CD4-positive, CD25-positive, alpha-beta regulatory T cell (primary cell): ENCODE data around the gene CCDC172. TPM values are rescaled to one million over a fixed set of nuclear protein-coding genes. Genes with fewer than 3 reads are reported as not detected.

Experiments used
- ATAC-seq, 2 donors: fragments of 150-1000 bp; cut with Tn5 transposase; one replicate each; pipeline ENCODE4 v1.10.0; 2021; ENCODE audit warnings: low read depth in 2 of 2, moderate number of reproducible peaks in 2 of 2, moderate library complexity in 1 of 2
- DNase-seq, 3 donors: peaks; one replicate each; pipeline versions ENCODE4 v3.0.0 to v3.0.0-alpha.2; 2012 to 2022; ENCODE audit warnings: mixed read lengths in 1 of 3
- H3K27ac ChIP-seq: one replicate; pipeline ENCODE4 v1.7.0; 2013; ENCODE audit warnings: mild to moderate bottlenecking, low read length; ENCODE audit not compliant: insufficient read depth, poor library complexity, severe bottlenecking
- H3K27me3 ChIP-seq: one replicate; pipeline ENCODE4 v1.7.0; 2013; ENCODE audit warnings: low read length; ENCODE audit not compliant: control insufficient read depth, insufficient read depth
- H3K36me3 ChIP-seq: one replicate; pipeline ENCODE4 v1.7.0; 2013; ENCODE audit warnings: mild to moderate bottlenecking, low read length, moderate library complexity; ENCODE audit not compliant: control insufficient read depth, insufficient read depth
- H3K4me1 ChIP-seq: 2 replicates; pipeline ENCODE4 v1.7.0; 2013; ENCODE audit warnings: mild to moderate bottlenecking, low read length; ENCODE audit not compliant: insufficient read depth, control insufficient read depth, poor library complexity, severe bottlenecking
- H3K4me3 ChIP-seq: one replicate; pipeline ENCODE4 v1.7.0; 2013; ENCODE audit warnings: low read depth, mild to moderate bottlenecking, low read length, moderate library complexity
- H3K9me3 ChIP-seq, 2 experiments: 1 replicate in 1 of 2; 2 replicates in 1 of 2; pipeline ENCODE4 v1.7.0; 2013; ENCODE audit warnings: low read length in 2 of 2, mild to moderate bottlenecking in 1 of 2, moderate library complexity in 1 of 2; ENCODE audit not compliant: control insufficient read depth in 2 of 2
- H3K27ac Mint-ChIP-seq, 3 donors: one replicate each; pipeline ENCODE4 v1.8.0; 2020 to 2022; ENCODE audit warnings: mild to moderate bottlenecking in 3 of 3, mixed read lengths in 3 of 3, moderate library complexity in 2 of 3
- H3K27me3 Mint-ChIP-seq: one replicate; pipeline ENCODE4 v1.8.0; 2022; ENCODE audit warnings: mild to moderate bottlenecking, mixed read lengths
- H3K36me3 Mint-ChIP-seq: one replicate; pipeline ENCODE4 v1.8.0; 2020; ENCODE audit warnings: mixed read lengths
- H3K4me1 Mint-ChIP-seq, 4 donors: one replicate each; pipeline ENCODE4 v1.8.0; 2020 to 2022; ENCODE audit warnings: mixed read lengths in 4 of 4, mild to moderate bottlenecking in 1 of 4
- H3K4me3 Mint-ChIP-seq, 4 donors: one replicate each; pipeline ENCODE4 v1.8.0; 2020 to 2022; ENCODE audit warnings: mild to moderate bottlenecking in 4 of 4, mixed read lengths in 4 of 4, moderate library complexity in 3 of 4
- H3K9me3 Mint-ChIP-seq, 7 donors: one replicate each; pipeline ENCODE4 v1.8.0; 2020 to 2022; ENCODE audit warnings: mixed read lengths in 7 of 7, mild to moderate bottlenecking in 3 of 7, moderate library complexity in 2 of 7
- polyA plus RNA-seq, 4 donors: library from polyadenylated mRNA; unstranded; fragments of 300-500 nt; fragmentation: Illumina TruSeq; gene quantifications; one replicate each; pipeline ENCODE4 v1.2.3, GENCODE V29; 2021
- total RNA-seq: library from RNA; stranded (reverse); gene quantifications from one replicate; pipeline ENCODE4 v1.2.3, GENCODE V29; 2022

The CCDC172 gene
- total and polyA plus RNA-seq, 5 donors from 2014 or later, result not detected

DNA sequence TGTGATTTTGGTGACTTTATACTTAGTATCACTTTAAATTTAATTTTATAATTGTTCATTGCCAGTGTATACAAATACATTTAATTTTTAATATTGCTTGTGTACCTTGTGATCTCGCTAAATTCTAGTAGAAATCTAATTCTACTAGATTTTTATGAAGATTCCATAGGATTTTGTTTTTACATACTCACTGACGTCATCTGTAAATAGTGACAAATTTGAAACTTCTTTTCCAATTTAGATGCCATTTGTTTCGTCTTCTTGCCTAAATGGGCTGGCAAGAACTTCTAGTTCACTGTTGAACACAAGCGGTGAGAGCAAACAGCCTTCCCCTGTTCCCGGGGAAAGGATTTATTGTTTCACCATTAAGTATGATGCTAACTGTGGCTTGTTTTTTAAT, 86.1 kb downstream of the CCDC172 start:
- no peaks in the 10 kb centered on the region for H3K4me1 Mint-ChIP-seq
- H3K27ac Mint-ChIP-seq, result no peak overlapping the region
- Histone ChIP-seq H3K27ac (no peak overlapping the region), H3K9me3 (no peaks in the 10 kb centered on the region), H3K4me3 (no peak overlapping the region), H3K4me1 (no peaks in the 10 kb centered on the region), H3K36me3 (no peaks in the 10 kb centered on the region), H3K27me3 (no peaks in the 10 kb centered on the region)
- no peak for DNase-seq
- H3K9me3 Mint-ChIP-seq, result peaks cover 0 to 4% (median 2%) of the 10 kb centered on the region in 7 donors
- no peak for ATAC-seq
- H3K36me3 Mint-ChIP-seq, result no peaks in the 10 kb centered on the region
- H3K4me3 Mint-ChIP-seq, result no peak overlapping the region
- H3K27me3 Mint-ChIP-seq, result no peaks in the 10 kb centered on the region

DNA sequence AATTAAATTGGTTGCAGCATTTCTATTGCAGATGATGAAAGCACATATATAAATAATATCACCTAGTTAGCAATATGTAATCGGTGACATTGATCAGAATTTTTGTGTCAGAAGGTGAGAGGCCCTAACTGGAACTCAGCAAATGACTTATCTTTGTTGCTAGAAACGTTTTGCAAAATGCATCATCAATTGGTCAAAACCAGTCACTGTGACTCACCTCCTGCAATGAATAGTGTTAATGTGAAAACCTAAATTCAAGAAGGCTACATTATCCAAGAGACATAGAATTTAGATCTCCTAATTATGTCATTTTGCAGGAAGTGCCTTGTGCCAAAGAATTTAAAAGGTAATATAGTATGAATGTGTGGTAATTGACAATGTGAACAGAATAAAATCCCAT, 93.6 kb downstream of the CCDC172 start:
- no peak overlapping the region for H3K27ac Mint-ChIP-seq
- no peak overlapping the region for H3K4me3 Mint-ChIP-seq
- H3K4me1 Mint-ChIP-seq, result no peaks in the 10 kb centered on the region
- no peak overlapping the region for H3K27ac ChIP-seq
- H3K4me3 ChIP-seq, result no peak overlapping the region
- DNase-seq (no peak), ATAC-seq (no peak)
- H3K4me1 ChIP-seq, result no peaks in the 10 kb centered on the region
- H3K9me3 ChIP-seq, result no peaks in the 10 kb centered on the region
- peaks cover 0 to 4% (median 0%) of the 10 kb centered on the region in 7 donors for H3K9me3 Mint-ChIP-seq
- H3K27me3 ChIP-seq, result no peaks in the 10 kb centered on the region
- no peaks in the 10 kb centered on the region for H3K36me3 Mint-ChIP-seq
- no peaks in the 10 kb centered on the region for H3K36me3 ChIP-seq
- no peaks in the 10 kb centered on the region for H3K27me3 Mint-ChIP-seq

DNA sequence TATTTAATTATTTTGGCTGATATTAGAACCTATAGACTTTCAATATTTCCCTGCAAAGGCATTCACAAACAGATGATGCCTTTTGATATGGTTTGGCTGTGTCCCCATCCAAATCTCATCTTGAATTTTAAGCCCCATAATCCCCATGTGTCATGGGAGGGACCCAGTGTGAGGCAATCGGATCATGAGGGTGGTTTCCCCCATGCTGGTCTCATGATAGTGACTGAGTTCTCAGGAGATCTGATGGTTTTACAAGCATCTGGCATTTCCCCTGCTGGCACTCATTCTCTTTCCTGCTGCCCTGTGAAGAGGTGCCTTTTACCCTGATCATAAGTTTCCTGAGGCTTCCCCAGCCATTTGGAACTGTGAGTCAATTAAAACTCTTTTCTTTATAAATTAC, 94.1 kb downstream of the CCDC172 start:
- Histone ChIP-seq H3K36me3 (no peaks in the 10 kb centered on the region), H3K27ac (no peak overlapping the region), H3K4me3 (no peak overlapping the region), H3K27me3 (no peaks in the 10 kb centered on the region), H3K4me1 (no peaks in the 10 kb centered on the region), H3K9me3 (no peaks in the 10 kb centered on the region)
- H3K4me1 Mint-ChIP-seq, result no peaks in the 10 kb centered on the region
- peaks cover 0 to 4% (median 0%) of the 10 kb centered on the region in 7 donors for H3K9me3 Mint-ChIP-seq
- no peak overlapping the region for H3K27ac Mint-ChIP-seq
- ATAC-seq (no peak), DNase-seq (no peak)
- H3K4me3 Mint-ChIP-seq, result no peak overlapping the region
- no peaks in the 10 kb centered on the region for H3K36me3 Mint-ChIP-seq
- H3K27me3 Mint-ChIP-seq, result no peaks in the 10 kb centered on the region

DNA sequence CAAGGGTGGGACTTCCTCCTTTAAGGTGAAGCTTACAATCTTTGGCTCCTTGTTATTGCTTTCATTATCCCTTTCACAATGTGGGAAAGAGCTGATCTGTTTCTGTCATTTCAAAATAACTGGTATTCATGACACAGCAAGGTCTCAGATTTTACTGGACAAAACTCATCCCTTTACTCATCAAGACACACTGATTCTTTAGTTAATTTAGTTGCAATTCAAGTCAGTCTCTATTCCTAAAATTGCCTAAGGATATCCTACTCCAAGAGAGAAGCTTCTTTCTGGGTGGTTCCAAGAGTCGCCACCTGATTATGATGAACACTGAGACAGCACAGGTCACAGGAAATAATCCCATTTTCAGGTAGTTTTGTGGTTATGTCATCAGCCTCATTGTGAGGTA, 97.6 kb downstream of the CCDC172 start:
- no peak overlapping the region for H3K4me3 ChIP-seq
- no peak for ATAC-seq

DNA sequence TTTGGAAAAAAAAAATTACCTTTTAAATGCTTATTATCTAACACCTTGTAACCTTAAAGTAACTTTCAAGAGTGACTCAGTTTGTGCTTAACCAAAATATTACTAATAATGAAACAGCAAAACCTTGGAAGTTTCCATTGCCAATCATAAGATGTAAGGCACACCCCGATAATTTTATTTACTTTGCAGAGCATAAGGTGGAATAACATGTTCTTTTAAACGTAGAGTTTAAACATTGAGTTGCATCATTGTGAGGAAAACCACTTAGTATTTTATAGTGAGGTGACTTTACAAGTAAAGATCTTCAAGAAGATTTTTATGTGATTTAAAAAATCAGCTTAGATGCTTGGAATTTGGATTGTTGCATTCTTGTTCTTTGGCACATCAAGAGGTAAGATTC, 103.4 kb downstream of the CCDC172 start, which contains the start of gene PNLIPRP3:
TSS of gene PNLIPRP3 (plus strand) at position 177 of the 400 bp plus-strand sequence. CDS start at position 343, 166 bp downstream.
- DNase-seq, result no peak

More for the DNA sequence above, 97.6 kb downstream of the CCDC172 start:
- H3K27me3 Mint-ChIP-seq, result no peaks in the 10 kb centered on the region
- H3K4me1 ChIP-seq, result no peaks in the 10 kb centered on the region
- no peaks in the 10 kb centered on the region for H3K4me1 Mint-ChIP-seq
- no peak overlapping the region for H3K27ac Mint-ChIP-seq
- no peaks in the 10 kb centered on the region for H3K36me3 Mint-ChIP-seq
- no peak overlapping the region for H3K27ac ChIP-seq
- DNase-seq, result no peak
- H3K36me3 ChIP-seq, result no peaks in the 10 kb centered on the region
- no peak overlapping the region for H3K4me3 Mint-ChIP-seq
- H3K9me3 ChIP-seq, result no peaks in the 10 kb centered on the region
- H3K9me3 Mint-ChIP-seq, result peaks cover 0 to 4% (median 0%) of the 10 kb centered on the region in 7 donors
- H3K27me3 ChIP-seq, result no peaks in the 10 kb centered on the region

DNA sequence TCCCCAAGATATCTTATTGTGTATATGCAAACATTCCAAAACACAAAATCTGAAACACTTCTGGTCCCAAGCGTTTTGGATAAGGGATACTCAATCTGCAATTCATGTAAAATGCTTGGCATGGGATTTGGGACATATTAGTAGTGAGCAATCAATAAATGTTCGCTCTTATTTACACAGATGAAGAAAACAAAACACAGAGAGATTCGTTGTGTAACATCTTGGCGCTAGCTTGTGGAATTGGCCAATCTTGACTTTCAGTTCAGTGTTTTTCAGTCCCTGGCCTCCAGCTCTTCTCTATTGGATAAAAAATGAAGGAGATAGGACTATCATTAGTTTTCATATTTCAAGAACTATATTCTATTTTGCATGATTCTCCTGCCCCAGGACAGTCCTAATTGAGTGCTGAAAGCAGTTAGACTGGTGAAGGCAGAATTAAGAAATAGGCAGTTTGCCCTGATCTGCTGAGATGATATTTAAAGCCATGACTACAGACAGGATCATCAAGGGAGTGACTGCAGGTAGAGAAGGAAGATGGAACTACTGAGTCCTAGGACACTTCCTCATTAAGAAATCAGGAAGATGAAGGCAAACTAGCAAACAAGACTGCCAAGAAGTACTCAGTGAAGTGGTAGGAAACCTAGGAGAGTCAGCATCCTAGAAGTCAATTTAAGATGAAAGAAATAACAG, 105.2 kb downstream of the CCDC172 start:
- no peak for DNase-seq
- Histone ChIP-seq H3K4me1 (no peaks in the 10 kb centered on the region), H3K27me3 (no peaks in the 10 kb centered on the region), H3K36me3 (no peaks in the 10 kb centered on the region), H3K9me3 (no peaks in the 10 kb centered on the region), H3K4me3 (no peak overlapping the region), H3K27ac (no peak overlapping the region)
- Mint-ChIP-seq H3K27ac (no peak overlapping the region), H3K4me1 (no peaks in the 10 kb centered on the region), H3K27me3 (no peaks in the 10 kb centered on the region), H3K36me3 (no peaks in the 10 kb centered on the region), H3K9me3 (peaks cover 0 to 3% (median 0%) of the 10 kb centered on the region in 7 donors), H3K4me3 (no peak overlapping the region)
- ATAC-seq, result no peak

More for the DNA sequence above, 103.4 kb downstream of the CCDC172 start, which contains the start of gene PNLIPRP3:
- Histone ChIP-seq H3K4me1 (no peaks in the 10 kb centered on the region), H3K27ac (no peak within 1 kb of the TSS), H3K4me3 (no peak within 1 kb of the TSS), H3K36me3 (no peaks in the 10 kb centered on the region), H3K27me3 (no peaks in the 10 kb centered on the region), H3K9me3 (no peaks in the 10 kb centered on the region)
- Mint-ChIP-seq H3K4me3 (no peak within 1 kb of the TSS), H3K27ac (no peak within 1 kb of the TSS), H3K9me3 (peaks cover 0 to 3% (median 0%) of the 10 kb centered on the region in 7 donors), H3K4me1 (no peaks in the 10 kb centered on the region), H3K36me3 (no peaks in the 10 kb centered on the region), H3K27me3 (no peaks in the 10 kb centered on the region)
- no peak for ATAC-seq

Other genes starting within 250 kb of the CCDC172 start
- gene GFRA1, start 51.2 kb upstream of the CCDC172 start, total RNA-seq, result not detected
- gene GFRA1, start 51.2 kb upstream of the CCDC172 start, polyA plus RNA-seq, result not detected
- not detected for gene PNLIPRP3, start 103.4 kb downstream of the CCDC172 start, total RNA-seq
- not detected for gene PNLIPRP3, start 103.4 kb downstream of the CCDC172 start, polyA plus RNA-seq
- not detected for gene PNLIP, start 221.5 kb downstream of the CCDC172 start, total RNA-seq
- not detected for gene PNLIP, start 221.5 kb downstream of the CCDC172 start, polyA plus RNA-seq